GM18499 (cell line): ENCODE data around the gene NTM.
"Not testable (repeated sequence)": the region's sequence is repeated elsewhere in the genome, so short reads cannot be mapped to it uniquely, and the experiment has no call there.

Source experiments
- ATAC-seq: cut with Tn5 transposase; IDR thresholded peaks from one replicate; pipeline ENCODE4 v1.9.1; 2021; ENCODE audit warnings: moderate number of reproducible peaks; ENCODE audit not compliant: insufficient read depth, unreplicated experiment

NTM gene

DNA sequence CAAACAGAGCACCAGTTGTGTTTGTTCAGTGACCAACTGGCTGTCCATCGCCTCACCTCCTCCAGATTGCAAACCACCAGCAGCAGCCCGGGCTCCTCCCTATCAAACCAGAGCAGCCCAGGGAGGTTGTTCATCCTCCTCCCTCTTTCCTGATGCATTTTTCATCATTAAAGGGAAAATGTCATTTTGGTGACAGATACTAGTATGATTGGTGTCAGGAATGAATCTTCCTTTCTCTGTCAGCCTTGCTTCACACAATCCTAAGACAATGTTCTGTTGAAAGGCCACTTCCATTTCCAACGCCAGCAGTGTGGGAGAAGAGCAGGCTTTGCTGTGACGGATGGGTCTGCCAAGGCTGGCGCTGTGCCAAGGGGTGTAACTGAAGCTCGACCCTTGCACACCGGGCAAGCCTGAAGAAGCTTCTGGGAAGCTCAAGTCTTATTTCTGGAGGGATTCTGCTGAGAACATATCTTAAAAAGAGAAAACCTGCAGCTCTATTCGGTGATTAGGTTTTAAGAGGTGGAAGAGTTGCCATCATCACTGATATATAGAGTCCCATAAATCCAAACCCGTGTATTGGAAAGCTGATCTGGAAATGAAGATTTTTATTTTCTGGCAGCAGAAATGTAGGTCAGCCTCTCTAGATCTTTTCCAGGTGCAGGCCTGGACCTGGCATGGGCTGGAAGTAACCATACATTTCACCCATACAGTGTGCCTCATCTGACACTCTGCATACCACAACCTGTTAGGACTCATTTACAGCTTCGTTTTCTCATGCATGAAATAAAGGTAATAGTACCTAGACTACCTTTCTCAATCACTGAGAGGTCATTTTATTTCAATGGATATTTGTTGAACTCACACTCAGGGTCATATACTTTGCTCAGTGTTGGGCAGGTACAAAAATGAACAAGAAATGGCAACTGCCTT is 524.5 kb downstream of the NTM start:
- ATAC-seq = no peak

DNA sequence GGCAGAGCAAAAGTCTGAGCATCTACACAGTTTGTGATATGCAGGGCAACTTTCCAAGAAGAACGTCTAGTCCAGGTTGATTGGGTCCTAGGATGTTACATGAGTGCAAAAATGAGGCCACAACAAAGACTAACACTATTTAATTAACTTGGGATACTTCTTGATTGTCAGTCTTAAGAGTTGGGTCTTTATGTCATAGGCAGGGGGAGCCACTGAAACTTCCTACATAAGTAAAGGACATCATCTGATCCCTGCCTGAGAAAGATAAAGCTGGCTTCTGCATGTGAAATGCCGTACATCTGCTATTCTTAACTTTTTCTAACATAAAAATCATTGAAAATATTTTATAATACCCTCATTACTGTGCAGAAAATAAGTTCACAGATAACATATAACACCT is 525.5 kb downstream of the NTM start:
- ATAC-seq = no peak

GRCh38 chr11:131896978-131897615 is 526.7 kb downstream of the NTM start:
- ATAC-seq = no peak

GRCh38 chr11:131897956-131898355 is 527.5 kb downstream of the NTM start:
- ATAC-seq = no peak

DNA sequence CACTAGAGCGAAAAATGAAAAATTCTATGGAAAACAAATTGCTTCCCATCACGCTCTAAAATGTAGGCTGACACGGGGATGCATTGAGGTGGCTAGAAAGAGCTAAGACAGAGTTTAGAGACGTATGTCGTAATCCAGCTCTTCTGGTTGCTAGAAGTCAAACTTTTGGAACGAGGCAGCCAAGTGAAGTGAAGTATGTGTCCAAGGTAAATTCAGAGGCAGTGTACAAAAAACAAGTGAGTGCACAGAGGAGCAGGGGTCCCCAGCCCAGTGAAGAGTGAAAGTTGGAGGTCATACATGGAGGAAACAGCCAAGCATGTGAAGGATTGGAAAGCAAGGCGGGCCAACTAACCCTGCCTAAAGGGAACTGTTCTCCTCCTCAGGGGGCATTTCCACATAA is 528.5 kb downstream of the NTM start:
- ATAC-seq = no peak

DNA sequence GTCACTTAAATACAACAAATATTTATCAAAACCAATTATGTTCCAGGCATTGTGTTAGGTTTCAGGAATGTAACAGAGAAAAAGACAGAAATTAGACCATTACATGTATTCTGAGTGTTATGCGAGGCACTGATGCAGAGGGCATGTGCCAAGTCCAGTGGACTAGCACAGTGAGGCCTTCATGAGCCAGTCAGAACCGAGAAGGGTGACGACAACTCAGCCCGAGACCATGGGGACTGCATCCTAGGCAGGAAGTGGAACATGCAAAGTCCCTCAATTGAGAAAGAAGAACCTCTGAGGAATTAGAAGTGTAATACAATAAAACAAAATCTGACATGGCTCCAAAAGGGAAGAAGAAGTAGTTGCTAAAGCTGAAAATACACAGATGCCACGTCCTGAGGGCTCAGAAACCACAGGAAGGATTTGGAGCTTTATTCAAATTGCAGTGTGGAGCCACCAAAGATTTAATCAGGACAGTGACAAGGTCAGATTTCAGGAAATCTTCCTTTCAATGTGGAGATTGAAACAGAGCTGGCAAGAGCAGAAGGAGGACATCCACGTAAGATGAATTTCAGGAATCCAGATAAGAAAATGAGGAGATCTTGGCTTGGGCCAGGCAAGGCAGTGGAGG is 529.6 kb downstream of the NTM start:
- no peak for ATAC-seq

- no peak for ATAC-seq
These were observed 532.0 kb downstream of the NTM start for GRCh38 chr11:131902421-131902820.

DNA sequence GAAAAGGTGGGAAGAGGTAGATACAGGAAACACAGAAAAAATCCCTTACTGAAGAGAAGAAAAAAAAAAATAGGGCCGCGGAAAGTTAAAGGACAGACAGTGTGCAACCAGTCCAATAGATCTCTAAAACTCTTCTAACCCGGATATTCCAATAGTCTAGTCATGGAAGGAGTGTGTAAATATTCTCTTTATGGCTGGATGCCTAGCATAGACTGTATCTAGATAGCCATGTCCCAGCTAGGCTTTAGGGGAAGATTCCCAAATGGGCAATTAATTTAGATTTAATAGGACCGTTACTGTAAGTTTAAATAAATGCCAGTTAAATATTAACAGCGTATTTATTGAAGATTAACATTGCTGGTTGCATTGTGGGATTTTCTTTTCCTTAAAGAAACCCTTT is 532.7 kb downstream of the NTM start:
- no peak for ATAC-seq

GRCh38 chr11:131904756-131905155 is 534.3 kb downstream of the NTM start:
- ATAC-seq = no peak

- no peak for ATAC-seq
These were observed 536.5 kb downstream of the NTM start for GRCh38 chr11:131906963-131907362.

DNA sequence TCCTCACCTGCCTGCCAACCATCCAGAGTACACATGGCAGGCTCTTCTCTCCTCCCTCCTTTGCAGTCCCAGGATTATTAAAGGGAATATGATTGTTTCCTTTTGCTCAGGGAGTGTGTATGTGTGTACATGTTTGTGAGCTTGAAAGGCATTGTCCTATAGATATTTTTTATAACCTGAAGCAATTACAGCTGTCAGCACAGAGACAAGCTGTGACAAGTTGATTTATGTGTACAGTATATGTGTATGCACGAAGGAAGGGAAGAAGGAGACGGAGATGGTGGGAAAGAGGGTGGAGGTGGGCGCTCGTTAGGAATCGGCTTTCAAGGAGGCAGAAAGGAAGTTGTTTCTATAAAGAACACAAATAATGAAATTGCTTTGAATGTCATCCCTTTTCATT is 537.0 kb downstream of the NTM start:
- no peak for ATAC-seq

DNA sequence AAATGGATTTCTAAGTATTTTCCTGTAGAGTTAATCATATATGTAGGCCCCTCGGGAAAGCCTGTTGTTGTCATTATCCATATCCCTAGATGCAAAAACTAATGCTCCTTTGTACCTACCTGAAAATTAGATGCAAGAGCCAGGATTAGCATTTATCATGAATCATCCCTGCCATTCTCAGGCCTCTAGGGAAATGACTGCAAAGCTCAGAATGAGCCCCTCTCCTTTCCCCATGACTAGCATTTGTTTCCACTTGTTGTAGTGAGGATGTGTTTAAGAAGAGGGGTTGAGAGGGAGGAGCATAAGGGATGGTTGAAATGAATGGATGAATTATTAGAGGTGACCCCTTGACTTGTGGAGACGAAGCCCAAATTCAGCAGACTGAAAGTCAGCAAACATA is 537.9 kb downstream of the NTM start:
- no peak for ATAC-seq

DNA sequence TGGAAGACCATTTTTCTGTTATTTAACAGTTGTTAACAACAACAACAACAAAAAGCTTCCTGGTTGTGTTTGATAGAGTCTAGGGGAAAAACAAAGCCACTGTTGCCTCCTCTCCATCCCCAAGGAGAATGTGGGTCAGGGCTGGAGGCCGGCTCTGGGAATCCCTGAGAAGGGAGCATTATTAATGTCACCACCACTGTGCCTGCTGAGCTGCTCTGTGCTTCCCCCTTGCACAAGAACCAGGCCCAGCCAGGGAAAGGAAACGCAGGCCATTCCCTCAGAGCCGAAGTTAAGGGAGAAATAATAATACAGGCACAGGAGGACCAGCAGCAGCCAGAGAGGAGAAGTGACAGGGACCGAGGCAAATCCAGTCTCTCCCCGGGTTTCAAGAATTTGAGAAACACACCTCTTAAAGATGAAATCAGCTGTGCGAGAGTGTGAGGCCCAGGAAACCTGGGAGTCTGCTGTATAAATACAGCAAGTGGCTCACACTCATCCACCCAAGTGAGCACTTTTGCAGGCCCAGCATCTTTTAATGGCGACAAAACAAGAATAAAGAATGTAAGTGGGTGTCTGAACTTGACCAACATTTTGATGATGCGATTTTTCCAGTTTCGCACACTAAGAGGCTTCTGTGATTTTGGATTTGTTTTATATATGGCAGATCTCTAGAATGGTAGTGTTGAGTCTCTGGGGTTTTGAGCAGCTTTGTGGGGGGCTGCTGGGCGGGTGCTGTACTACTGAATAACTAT is 539.2 kb downstream of the NTM start:
- ATAC-seq = no peak

GRCh38 chr11:131910178-131910522 is 539.7 kb downstream of the NTM start:
- no peak for ATAC-seq

DNA sequence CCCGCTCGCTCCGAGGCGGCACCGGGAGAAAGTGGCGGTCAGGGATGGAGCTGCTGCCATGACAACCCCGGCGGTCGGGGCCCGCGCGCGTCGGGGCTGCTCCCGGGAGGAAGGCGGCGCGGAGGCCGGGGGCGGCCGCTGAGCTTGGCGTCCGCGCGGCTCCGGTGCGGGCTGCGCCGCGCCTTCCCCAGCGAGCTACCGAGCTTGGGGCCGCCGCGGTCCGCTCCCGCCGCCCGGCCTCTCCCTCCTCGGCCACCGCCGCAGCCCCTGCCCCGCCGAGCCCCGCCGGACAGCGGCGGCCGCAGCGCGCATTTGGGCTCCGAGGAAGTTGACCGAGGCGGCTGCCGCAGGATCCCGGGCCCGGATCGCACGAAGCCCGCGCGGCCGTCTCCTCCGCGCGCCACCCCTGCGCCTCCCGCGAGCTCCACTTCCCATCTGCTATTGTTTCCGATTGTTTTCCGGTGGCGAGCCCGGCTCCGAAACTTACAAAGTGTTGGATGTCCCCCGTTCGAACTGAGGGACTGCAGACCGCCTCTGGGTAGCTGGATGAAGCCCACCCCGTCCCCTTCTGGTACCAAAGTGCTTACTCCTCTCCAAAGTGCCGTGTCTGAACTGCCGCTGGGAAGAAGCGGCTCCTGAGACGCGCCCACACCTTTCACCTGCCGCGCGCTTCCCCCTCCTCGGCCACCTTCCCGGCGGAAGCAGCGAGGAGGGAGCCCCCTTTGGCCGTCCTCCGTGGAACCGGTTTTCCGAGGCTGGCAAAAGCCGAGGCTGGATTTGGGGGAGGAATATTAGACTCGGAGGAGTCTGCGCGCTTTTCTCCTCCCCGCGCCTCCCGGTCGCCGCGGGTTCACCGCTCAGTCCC is 540.3 kb downstream of the NTM start:
- no peak for ATAC-seq

- not testable (repeated sequence) for ATAC-seq
These were observed 541.1 kb downstream of the NTM start for GRCh38 chr11:131911388-131912032.

- no peak for ATAC-seq
These were observed 541.7 kb downstream of the NTM start for GRCh38 chr11:131912134-131912533.

DNA sequence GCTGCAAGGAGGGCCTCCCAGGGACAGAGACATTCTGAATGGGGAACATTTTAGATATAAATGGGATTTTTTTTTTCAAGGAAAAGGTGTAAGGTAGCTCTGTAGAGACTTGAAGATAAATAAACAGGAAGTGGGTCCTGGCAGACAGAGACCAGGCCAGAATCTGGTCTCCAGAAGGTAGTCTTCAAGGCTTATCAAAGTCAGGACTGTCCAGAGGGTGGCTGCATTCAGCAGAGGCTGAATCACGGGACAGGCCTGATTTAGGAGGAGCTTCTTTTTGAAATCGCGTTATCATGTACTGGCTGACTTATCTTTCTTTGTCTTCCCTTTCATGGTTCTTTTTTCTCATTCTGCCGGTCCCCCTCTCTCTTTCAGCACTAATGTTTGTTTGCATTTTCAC is 542.9 kb downstream of the NTM start:
- ATAC-seq = no peak

- ATAC-seq = no peak
These were observed 544.0 kb downstream of the NTM start for GRCh38 chr11:131914361-131914774.
